K562 treated with DMSO at 1 percent for 12 hours (cell line): ENCODE results near the gene STK17A. TPM values are rescaled to one million over a fixed set of nuclear protein-coding genes. Genes with fewer than 3 reads are reported as not detected.

ENCODE experiments used
- total RNA-seq: library from RNA; unstranded; fragments of 300-600 nt; gene quantifications from 2 replicates; pipeline ENCODE4 v1.2.3, GENCODE V29; 2022; ENCODE audit not compliant: insufficient read depth

The STK17A gene
- total RNA-seq: 13.4 and 22.3 TPM in 2 replicates

DNA sequence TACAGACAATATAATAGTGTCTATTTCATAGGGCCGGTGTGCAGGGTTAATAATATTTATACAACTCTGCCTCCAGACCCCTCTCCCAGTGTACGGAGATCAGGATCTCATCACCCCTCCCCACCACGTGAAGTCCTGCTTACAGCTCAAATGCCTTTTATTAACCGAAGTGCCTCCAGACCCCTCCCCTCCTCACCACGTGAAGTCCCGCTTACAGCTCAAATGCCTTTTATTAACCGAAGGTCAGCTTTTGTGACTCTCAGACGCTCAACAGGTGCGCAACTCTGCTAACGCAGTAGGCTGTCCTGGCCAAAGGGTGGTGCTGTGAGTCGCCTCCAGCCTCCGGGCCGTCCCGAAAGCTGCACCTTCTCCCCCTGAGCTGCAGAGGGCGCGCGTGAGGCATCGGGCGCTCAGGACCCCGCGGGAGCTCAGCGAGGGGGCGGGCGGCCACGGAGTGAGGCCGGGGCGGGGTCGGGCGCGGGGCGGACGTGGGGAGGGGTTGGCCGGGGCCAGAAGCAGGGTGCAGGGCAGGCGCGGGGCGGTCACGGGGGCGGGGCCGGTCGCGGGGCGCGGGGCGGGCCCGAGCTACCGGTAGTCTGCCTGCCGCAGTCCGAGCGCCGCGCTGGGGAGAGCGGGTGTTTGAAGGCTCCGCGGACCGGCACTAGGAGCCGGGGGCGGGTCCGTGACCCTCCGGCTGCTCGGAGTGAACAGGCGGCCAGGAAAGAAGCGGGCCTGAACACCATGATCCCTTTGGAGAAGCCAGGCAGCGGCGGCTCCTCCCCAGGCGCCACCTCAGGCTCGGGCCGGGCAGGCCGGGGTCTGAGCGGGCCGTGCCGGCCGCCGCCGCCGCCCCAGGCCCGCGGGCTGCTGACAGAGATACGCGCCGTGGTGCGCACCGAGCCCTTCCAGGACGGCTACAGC lies at the start of gene STK17A:
Gene STK17A, plus strand, starts transcription at position 606 of the 921 bp plus-strand sequence. Its CDS starts 136 bp downstream, at position 742.

Other genes with a start within 250 kb of the STK17A start
- gene COA1, start 146.4 kb downstream of the STK17A start, total RNA-seq: 127 and 131 TPM in 2 replicates
- 128 and 137 TPM in 2 replicates for gene BLVRA, start 175.6 kb downstream of the STK17A start, total RNA-seq